PFSK-1 (cell line): ENCODE data around the gene ST3GAL6.

Source experiments
- POLR2AphosphoS5 ChIP-seq: IDR thresholded peaks from 2 replicates; pipeline ENCODE4 v1.6.1; 2012; ENCODE audit warnings: low read depth, mild to moderate bottlenecking, control low read depth, low read length, moderate library complexity
- SIN3A ChIP-seq: IDR thresholded peaks from 2 replicates; pipeline ENCODE4 v1.6.1; 2012; ENCODE audit warnings: mild to moderate bottlenecking, low read length, moderate library complexity, borderline replicate concordance; ENCODE audit not compliant: insufficient read depth
- TAF1 ChIP-seq: IDR thresholded peaks from 2 replicates; pipeline ENCODE4 v1.6.1; 2012; ENCODE audit warnings: low read length, control low read depth, borderline replicate concordance; ENCODE audit not compliant: insufficient read depth
- TF ChIP-seq, protein P1 (sequence below), 2 experiments: IDR thresholded peaks; 2 replicates each; pipeline versions ENCODE4 v1.6.1 to v1.8.0; 2011 to 2012; ENCODE audit warnings: low read depth in 2 of 2, low read length in 2 of 2, control low read depth in 1 of 2, inconsistent platforms in 1 of 2, mild to moderate bottlenecking in 1 of 2, moderate library complexity in 1 of 2; ENCODE audit not compliant: insufficient read depth in 1 of 2

DNA sequence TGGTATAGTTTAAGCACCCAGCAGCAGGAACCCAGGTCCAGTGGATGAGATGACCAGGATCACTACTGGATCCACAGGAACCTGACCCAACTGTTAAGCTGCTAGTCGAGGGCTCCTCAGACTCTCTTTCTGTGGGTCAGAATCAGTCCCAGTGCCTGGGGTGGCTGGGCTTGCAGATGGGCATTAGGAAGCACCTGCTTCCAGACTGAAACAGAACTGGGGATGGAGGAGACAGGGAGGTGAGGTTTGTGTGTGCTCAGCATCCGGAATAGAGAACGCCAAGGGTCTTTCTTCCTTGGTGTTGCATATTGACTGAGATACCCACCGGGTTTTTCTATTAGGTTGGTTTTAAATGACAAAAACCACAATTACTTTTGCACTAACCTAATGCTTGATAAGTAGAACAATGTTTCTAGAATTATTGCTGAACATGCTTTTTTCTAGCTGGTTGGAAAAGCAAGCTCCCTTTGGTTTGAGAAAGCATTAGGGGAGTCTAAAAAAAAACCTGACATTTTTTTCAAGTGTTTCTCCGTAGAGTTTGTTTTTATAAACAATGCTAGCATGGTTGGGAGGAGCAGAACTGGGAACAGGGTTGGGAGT lies 779 bp downstream of the ST3GAL6 start:
- TF ChIP-seq POLR2AphosphoS5 (no peak), SIN3A (no peak), TAF1 (no peak)
- TF ChIP-seq, protein P1, sequence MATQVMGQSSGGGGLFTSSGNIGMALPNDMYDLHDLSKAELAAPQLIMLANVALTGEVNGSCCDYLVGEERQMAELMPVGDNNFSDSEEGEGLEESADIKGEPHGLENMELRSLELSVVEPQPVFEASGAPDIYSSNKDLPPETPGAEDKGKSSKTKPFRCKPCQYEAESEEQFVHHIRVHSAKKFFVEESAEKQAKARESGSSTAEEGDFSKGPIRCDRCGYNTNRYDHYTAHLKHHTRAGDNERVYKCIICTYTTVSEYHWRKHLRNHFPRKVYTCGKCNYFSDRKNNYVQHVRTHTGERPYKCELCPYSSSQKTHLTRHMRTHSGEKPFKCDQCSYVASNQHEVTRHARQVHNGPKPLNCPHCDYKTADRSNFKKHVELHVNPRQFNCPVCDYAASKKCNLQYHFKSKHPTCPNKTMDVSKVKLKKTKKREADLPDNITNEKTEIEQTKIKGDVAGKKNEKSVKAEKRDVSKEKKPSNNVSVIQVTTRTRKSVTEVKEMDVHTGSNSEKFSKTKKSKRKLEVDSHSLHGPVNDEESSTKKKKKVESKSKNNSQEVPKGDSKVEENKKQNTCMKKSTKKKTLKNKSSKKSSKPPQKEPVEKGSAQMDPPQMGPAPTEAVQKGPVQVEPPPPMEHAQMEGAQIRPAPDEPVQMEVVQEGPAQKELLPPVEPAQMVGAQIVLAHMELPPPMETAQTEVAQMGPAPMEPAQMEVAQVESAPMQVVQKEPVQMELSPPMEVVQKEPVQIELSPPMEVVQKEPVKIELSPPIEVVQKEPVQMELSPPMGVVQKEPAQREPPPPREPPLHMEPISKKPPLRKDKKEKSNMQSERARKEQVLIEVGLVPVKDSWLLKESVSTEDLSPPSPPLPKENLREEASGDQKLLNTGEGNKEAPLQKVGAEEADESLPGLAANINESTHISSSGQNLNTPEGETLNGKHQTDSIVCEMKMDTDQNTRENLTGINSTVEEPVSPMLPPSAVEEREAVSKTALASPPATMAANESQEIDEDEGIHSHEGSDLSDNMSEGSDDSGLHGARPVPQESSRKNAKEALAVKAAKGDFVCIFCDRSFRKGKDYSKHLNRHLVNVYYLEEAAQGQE (IDR thresholded peaks at IDR 0.05; ENCODE audit: insufficient read depth in 1 of 2, low read depth in 2 of 2, low read length in 2 of 2), result no peak
